COLO668 (cell line): ENCODE measurements around the gene DAPK3.
"Not testable (repeated sequence)": the region's sequence is repeated elsewhere in the genome, so short reads cannot be mapped to it uniquely, and the experiment has no call there.

Experiments used
- DNase-seq: peaks from one replicate; lab custom pipeline; 2025; ENCODE audit not compliant: unreplicated experiment; lab: John Stamatoyannopoulos, UW

The DAPK3 gene

DNA sequence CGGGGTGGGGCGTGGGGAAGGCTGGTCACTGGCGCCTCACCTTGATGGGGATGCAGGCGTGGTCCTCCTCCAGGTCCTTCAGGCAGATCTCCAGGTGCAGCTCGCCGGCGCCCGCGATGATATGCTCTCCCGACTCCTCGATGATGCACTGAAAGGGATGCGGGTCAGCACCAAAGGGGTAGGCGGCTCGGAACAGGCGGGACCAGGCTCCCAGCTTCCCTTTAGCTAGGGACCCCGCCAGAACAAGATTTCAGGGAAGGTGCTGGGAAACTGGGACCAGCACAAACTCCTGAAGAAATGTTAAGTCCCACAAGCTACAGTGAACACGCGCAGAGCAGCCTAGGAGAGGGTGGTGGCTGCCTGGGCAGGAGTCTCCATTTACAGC lies 8.4 kb upstream of the DAPK3 start:
- no peak for DNase-seq

DNA sequence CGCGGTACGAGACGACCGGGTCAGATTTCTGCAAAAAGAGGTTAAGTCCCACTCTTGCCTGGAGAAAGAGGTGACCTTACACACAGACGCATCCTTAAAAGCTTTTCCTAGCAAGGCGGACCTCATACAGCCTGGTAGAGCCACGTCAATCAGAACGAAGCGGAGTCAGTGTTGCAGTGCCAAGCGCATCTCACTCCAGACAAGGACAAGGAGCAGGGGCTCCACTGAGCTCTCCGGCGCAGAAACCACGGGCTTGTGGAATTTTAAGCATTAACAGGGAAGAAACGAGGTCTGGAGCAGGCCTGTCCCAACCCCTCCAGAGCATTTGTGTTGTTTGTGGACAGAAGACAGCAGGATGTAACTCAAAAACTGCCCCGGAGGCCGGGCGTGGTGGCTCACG lies 7.2 kb upstream of the DAPK3 start:
- no peak for DNase-seq

DNA sequence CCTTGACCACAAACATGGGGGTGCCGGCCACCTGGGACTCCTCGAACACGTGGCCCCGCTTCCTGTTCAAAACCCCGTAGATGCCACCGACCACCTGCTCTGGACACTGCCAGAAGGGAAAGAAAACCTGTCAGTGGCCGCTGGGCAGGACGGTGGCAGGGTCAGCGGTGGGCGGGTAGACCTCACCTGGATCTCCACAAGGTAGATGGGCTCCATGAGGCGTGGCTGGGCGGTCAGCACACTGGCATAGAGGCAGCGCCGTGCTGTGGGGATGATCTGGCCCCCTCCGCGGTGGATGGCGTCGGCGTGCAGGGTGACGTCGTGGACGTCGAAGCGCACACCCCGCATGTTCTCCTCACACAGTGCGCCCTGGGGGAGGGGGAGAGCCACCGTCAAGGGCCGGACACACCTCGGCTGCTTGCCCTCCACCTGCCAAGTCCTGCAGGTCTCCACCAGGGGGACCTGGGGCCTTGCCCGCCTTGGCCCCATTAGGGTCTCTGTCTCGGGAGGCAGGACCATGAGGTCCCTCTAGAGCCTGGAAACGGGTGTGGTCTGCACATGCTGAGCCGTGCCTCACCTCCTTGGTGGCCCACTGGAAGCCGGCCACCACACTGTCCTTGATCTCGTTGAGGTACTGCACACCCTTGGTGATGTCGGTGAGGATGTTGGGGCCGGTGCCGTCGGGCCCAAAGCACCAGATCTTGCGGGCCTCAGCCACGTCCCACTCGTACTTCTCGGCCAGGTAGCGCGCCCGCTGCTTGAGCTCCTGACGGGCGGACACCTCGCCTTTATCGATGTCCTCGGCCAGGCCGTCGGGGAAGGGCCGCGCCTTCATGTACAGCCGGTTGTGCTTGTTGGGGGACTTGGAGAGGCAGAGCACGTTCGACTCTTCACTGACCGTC lies 6.6 kb upstream of the DAPK3 start:
- no peak for DNase-seq

DNA sequence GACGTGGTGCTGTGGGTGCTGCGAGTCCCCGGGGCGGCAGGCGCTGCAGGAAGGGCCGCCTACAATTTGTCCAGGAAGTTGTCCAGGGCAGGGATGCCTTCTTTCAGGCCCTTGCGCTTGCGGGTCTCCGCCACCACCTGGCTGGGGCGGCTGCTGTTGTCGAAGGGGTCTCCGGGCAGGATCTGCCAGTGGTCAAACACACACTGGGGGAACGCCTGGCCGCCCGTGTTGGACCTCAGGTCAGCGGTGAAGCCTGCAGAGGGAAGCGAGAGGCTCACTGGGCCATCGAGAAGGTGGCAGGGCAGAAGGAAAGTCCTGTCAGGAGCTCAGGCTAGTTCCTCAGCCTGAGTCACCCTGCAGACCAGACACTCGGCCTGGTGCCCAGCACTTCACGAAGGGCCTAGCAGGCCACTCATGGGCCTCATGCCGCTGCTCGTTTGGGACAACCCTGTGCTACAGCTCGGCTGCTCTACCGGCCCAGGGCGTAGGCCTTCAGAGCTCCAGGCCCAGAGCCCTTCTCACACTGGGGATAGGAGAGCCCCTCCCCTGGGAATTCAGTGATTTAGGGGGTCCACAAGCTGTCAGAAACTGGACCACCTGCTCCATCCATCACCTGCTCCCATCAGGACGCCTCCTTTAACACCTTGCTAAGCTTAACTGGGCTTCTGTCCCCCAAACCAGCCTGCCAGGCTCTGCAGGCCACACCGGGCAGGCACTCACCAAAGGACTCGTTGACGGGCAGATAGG lies 5.8 kb upstream of the DAPK3 start:
- no peak for DNase-seq

DNA sequence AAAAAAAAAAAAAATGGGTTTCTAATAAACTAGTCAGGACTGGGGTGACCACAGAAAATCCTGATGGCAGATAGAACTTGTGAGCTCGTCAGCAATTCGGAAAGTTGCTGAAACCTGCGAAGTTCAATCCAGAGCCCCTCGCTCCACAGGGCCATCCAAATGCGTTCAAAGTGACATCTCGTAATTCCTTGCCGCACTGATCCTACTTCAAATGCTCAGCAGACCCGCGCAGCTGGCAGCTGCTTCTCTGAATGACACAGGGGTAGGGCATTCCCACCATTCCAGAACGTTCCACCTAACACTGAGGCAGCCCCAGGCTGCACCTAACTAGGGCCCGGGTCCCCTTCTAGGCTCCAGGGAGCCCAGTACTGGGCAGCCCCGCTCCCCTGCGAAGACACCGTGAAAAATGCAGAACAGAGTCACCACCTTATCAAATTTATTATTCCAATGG lies 4.8 kb upstream of the DAPK3 start:
- no peak for DNase-seq

DNA sequence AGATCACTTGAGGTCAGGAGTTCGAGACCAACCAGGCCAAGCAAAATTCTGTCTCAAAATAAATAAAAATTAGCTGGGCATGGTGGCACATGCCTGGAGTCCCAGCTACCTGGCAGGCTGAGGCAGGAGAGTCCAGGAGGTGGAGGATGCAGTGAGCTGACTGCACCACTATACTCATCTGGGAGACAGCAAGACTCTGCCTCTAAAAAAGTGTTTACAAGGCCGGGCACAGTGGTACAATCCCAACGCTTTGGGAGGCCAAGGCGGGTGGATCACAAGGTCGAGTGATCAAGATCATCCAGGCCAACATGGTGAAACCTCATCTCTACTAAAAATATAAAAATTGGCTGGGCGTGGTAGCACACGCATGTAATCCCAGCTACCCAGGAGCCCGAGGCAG lies 4.2 kb upstream of the DAPK3 start:
- no peak for DNase-seq

DNA sequence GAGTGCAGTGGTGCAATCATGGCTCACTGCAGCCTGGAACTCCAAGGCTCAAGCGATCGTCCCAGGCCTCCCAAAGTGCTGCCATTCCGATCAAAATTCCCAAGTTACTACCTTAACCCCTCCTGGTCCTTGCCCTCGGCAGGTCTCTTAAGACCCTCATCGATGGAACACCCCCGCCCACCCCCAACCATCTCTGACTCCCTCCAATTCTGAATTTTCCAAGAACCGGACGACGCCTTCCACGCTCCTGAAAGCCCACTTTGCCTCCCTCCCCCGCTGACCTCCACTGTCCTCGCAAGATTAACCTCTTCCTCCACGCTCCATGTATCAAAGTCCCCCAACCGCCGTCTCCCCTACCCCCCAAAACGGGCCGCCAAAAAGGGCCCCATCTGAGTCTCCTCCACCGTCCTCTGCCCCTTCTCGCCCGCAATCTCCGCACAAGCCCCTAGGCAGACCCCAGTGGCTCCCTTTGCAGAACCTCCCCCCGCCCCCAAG lies 539 bp downstream of the DAPK3 start:
- no peak for DNase-seq

DNA sequence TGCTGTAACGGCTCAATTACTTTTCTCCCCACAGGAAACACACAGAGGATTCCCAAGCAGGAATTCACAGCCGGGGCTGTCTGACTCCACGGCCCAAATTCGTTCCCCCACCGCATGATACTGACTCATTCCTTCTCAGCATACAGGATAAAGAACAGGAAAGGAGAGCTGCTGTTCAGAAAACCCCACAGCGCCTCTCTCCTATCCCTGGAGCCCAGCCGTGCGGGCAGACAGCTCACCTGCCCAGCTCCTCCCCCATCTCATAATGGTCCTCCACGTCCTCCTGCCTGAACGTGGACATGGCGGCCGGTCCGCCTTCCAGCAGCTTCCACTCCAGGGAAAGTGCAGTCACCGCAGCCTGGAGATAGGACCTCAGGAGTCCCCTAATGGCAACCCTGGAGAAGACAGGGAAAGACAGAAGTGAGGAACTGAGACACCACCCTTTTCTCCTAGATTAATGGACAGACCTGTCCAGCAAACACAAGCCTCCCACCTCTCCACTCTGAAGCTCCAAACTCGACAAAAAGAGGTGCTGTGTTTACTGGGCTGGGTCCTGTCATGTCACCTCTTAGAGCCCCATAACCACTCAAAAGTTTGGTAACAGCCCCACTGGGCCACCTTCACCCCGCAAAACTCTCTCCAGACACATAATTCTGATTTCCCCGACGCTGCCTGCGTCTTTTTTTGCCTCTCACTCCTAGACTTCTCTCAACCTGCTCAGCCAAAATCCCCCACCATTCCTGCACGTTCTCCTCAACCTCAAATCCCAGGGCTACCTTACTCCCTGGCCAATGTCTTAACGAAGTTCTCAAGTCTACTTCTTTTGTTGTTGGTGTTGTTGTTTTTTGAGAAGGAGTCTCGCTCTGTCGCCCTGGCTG lies 1.2 kb downstream of the DAPK3 start:
- peak; percentile 63 for DNase-seq

DNA sequence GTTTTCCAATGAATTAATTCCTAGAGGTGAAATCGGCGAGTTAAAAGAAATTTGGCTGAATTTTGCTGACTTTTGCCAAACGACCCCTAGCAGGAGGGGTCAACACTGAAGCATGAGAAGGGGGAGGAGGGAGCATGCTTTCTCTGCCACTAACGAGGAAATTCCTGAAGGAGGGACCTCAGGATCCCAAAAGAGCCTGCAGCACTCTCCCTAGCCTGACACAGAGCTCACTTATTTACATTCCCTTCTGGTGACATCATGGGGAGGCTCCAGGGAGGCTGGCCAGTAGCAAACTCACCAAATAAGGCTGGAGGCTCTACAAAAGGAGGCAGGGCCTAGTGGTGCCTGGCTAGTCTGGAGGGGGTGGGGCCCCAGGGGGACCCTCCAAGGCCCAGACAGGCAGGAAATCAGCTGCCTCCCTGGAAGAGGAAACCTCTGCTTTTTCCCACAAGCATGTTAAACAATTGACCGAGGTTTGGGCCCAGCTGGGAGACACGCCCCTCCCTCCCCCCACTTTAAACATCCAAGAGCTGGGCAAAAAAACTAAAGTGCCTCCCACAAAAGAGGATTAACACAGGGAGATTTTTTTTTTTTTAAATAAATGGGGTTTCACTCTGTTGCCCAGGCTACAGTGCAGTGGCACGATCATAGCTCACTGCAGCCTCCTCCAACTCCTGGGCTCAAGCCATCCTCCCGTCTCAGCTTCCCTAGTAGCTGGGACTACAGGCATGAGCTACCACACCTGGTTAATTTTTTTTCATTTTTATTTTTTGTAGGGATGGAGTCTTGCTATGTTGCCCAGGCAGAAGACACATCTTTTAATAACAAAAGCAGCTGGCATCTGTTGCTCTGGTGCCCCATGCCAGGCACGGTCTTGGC lies 2.1 kb downstream of the DAPK3 start:
- peak; percentile 78 for DNase-seq

DNA sequence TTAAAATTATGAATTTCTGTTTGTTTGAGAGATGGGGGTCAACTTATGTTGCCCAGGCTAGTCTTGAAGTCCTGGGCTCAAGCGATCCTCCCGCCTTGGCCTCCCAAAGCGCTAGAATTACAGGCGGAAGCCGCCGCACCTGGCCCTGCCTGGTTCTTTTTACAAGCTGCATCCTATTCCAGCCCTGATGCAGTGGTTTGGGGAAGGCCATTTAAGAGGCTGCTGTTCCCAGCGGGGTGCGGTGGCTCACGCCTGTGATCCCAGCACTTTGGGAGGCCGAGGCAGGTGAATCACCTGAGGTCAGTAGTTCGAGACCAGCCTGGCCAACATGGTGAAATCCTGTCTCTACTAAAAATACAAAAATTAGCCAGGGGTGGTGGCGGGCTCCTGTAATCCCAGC lies 2.9 kb downstream of the DAPK3 start:
- not testable (repeated sequence) for DNase-seq

DNA sequence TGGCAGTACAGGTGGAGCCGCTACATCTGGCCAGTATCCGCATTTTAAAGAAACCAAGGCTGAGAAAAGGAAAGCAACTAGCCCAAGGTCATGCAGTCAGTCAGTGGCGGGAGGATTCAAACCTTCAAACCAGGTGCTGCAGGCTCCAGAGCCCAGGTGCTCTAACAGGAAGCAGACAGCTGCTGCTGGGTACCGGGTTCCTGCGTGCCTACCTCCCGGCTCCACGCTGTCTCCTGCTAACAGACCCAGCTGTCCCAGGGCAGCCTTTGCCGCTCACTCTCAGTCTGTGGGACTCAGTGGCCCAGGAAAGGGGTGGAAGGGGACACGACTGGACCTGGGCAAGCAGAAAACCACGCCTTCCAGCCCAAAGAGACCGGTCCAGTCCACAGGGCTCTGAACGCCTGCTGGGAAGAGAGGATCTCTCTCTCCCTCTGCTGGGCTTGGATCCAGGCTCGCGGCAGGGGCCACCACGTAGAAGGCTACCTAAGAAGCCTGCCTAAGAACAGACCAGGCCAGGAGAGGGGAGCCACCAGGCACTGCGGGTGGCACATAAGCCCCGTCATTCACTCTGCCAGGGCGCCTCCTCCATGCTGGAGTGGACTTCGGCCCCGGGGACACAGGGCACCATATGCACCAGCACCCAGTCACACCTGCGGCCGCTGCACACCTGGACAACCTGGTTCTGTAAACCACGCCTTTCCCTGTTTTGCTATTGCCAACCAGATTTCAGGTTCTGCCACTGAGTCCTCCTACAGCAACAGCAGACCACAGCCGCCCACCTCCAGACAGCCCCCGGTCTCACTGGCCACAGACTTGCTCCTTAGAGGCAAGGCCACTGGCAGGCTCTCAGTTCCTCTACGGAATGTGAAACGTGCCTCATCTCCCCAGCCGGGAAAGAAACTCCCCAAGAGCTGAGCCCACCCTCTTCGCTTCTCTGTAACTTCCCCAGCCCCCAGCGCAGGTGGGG lies 4.6 kb downstream of the DAPK3 start:
- DNase-seq, result peak; percentile 93

DNA sequence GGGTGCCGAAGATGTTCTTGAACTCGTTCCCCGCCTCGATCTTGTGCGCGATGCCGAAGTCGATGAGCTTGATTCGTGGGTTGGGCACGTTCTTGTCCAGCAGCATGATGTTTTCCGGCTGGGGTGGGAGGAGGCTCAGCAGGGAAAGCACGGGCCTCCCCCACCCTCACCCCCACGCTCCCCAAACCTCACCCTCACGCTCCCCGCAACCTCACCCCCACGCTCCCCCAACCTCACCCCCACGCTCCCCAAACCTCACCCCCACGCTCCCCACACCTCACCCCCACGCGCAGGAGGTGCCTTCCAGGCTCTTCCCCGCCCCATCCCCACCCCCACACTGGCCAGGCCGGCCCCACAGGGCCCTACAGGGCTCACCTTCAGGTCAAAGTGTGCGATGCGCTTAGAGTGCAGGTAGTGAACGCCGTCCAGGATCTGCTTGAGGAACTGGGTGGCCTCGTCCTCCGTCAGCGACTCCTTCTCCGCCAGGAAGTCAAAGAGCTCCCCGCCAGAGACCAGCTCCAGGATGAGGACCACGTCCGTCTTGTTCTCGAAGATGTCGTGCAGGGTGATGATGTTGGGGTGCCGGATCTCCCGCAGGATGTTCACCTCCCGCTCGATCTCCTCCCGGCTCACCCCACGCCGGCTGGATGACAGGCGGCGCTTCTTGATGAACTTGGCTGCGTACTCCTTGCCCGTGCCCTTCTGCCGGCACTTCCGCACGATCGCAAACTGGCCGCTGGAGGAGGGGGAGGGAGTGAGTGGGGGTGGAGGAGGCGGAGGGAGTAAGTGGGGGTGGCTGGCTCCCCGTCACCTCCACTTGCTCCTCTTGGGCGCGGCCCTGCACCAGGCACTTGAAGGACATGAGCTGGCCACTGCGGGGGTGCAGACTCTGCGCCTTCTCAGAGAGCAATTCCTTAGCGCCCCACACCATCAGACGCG lies 6.4 kb downstream of the DAPK3 start:
- DNase-seq, result no peak

DNA sequence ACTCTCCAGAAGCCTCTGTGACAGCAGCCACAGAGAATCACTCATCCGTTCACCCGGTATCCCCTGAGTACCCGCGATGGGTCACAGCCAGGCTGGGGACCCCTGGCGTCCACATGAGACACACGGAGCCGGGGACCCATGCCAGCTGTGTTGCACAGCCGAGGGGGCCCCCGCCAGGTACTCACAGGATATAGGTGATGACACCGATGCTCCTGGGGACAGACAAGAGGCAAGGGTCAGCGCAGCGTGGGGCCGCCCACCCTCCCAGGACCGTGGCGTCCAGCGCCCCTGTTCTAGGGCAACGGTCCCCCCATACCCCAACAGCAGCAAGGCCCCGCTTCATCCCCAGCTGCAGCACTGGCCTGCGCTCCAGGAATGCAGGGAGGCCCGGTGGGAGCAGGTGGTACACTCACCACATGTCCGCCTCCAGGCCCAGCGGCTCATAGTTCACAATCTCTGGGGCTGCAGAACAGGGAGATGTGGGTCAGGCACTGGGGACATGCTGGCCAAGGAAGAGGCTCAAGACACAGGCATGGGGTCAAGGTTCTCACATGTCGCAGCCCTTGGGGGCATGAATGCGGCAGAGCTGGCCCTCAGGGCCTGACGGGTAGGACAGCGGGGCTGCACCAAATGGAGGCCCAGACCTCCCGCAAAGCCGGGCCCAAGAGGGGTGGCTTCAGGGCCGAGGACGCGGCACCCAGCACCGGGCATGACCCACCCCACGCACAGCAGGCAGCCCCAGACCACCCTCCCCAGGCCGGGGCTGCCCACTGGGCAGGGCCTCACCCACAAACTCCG lies 7.2 kb downstream of the DAPK3 start:
- no peak for DNase-seq

DNA sequence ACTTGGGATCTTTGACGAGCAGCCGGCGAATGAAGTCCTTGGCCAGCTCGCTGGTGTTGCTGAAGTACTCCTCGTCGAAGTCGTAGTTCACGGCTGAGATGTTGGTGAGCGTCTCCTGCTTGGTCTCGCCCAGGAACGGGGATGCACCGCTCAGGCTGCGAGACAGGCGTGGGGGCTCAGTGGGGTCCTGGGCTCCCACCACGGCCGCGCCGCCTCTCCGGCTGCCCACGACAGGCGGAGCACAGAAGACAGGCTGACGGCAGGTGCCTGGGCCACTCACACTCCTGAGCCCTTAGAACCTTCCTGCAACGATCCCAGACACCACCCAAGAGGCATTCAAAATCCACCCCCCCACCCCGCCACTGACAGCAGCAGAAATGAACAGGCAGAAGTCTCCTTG lies 9.9 kb downstream of the DAPK3 start:
- no peak for DNase-seq

DNA sequence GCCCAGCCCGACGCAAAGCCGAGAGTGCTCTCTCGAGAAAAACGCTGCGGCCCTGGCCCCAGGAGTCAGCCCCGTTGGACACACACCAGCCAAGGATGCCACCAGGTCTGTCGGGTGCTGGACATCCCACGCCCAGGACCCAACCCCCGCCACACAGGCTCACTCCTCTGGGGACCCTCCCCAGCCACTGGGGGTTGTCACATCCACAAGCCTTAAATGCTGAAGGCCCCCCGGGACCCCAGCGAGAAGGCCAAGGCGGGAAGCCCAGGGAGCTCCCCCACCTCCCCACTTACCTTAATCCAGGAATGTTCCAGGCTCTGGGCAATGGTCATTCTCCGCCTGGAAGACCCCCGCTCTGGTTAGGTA lies 11.2 kb downstream of the DAPK3 start:
- DNase-seq, result no peak

DNA sequence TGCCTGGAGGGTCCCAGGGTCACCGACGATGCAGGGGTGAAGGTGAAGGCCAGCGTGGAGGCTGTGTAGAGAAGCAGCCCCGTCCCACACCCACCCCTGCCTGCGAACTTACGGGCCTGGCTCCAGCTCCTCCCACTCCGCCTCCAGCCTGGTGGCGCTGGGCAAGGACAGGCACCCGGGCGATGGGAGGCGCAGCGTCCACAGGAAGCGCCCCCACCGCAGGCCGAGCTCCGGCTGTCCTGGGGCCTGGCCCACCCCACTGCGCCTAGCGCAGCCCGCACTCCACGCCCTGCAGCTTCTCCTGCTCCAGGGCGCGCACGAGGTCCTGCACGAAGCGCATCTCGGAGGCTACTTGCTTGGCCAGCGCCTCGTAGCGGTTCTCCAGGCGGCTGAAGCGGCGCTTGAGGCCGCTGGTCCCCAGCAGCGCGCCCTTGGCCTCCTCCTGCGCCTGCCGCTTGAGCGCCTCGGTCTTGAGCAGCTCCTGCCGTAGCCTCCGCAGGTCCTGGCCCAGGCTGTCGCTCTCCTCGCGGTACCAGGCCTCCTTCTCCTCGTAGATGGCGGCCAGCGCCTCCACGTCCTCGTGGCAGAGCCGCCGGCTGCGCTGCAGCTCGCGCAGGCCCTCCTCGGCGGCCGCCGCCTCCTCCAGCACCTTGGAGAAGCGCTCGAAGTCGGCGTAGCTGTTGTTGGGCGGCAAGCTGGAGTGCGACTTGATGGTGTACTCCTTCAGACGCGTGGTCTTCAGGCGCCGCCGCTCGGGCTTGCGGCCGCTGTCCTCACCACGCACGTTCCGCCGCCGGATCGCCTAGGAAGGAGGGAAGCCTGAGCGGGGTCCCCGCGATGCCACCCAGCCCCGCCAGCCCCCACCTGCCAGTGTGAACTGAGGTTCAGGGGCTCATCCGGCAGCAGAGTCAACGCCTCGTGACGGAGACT lies 11.8 kb downstream of the DAPK3 start:
- DNase-seq, result no peak
